HepG2 (cell line): Measurements from ENCODE around the gene BAIAP3. TPM values are rescaled to one million over a fixed set of nuclear protein-coding genes. Genes with fewer than 3 reads are reported as not detected.

Experiments used
- CBX2 ChIP-seq, 2 experiments: fragments of 200-600 bp in 1 of 2; sonication (generic); formaldehyde crosslinking in 1 of 2; IDR thresholded peaks; 2 replicates each; pipeline versions ENCODE4 v1.7.0 to v1.8.1; 2018 to 2022; ENCODE audit warnings: low read depth in 2 of 2, low read length in 1 of 2, mild to moderate bottlenecking in 1 of 2, missing genetic modification reagents in 1 of 2
- CCDC6 ChIP-seq: sonication (generic); formaldehyde crosslinking; IDR thresholded peaks from 2 replicates; pipeline ENCODE4 v1.8.1; 2022; ENCODE audit warnings: mild to moderate bottlenecking, missing genetic modification reagents, moderate library complexity
- CEBPG ChIP-seq: IDR thresholded peaks from 2 replicates; pipeline ENCODE4 v1.6.1; 2016
- CHD2 ChIP-seq: IDR thresholded peaks from 2 replicates; pipeline ENCODE4 v1.6.1; 2011; ENCODE audit warnings: low read depth, low read length, improper control_type of control experiment
- HOXA9 ChIP-seq: sonication (generic); formaldehyde crosslinking; IDR thresholded peaks from 2 replicates; pipeline ENCODE4 v1.8.1; 2022; ENCODE audit warnings: missing genetic modification reagents, mild to moderate bottlenecking, moderate library complexity, borderline replicate concordance
- KLF11 ChIP-seq: IDR thresholded peaks from 2 replicates; pipeline ENCODE4 v1.6.1; 2016; ENCODE audit warnings: missing compliant biosample characterization
- MIER2 ChIP-seq: IDR thresholded peaks from 2 replicates; pipeline ENCODE4 v1.6.1; 2016; ENCODE audit warnings: missing biosample characterization, missing genetic modification reagents
- POLR2AphosphoS2 ChIP-seq: IDR thresholded peaks from 2 replicates; pipeline ENCODE4 v1.6.1; 2011; ENCODE audit warnings: low read depth, low read length, improper control_type of control experiment
- ZNF101 ChIP-seq: sonication (generic); formaldehyde crosslinking; IDR thresholded peaks from 2 replicates; pipeline ENCODE4 v1.4.0; 2020; ENCODE audit warnings: mild to moderate bottlenecking, low read depth, missing genetic modification reagents, borderline replicate concordance
- ZNF382 ChIP-seq: sonication (generic); formaldehyde crosslinking; IDR thresholded peaks from 2 replicates; pipeline ENCODE4 v1.5.0; 2020; ENCODE audit warnings: missing genetic modification reagents, mild to moderate bottlenecking, borderline replicate concordance
- ZNF567 ChIP-seq: sonication (generic); formaldehyde crosslinking; IDR thresholded peaks from 2 replicates; pipeline ENCODE4 v1.8.1; 2023; ENCODE audit warnings: mild to moderate bottlenecking, missing genetic modification reagents, borderline replicate concordance
- ZNF713 ChIP-seq: sonication (generic); formaldehyde crosslinking; IDR thresholded peaks from 2 replicates; pipeline ENCODE4 v1.4.0; 2020; ENCODE audit warnings: mild to moderate bottlenecking, missing genetic modification reagents
- polyA plus RNA-seq, 8 experiments: library from polyadenylated mRNA; depleted of rRNA in 3 of 8; stranded (reverse) in 7 of 8; unstranded in 1 of 8; fragments of >200 nt; fragmentation: Illumina TruSeq in 4 of 8; extraction: Trizol in 4 of 8; gene quantifications; 2 replicates each; pipeline versions ENCODE4 v1.2.1 to v1.2.3, GENCODE V29; 2011 to 2016; ENCODE audit warnings: low read depth in 4 of 8, missing spikeins in 1 of 8, mixed read lengths in 1 of 8; ENCODE audit not compliant: insufficient read depth in 1 of 8
- total RNA-seq, 5 experiments: library from RNA; depleted of rRNA; stranded (reverse); fragments of >200 nt; fragmentation: Illumina TruSeq; extraction: Trizol; gene quantifications; 2 replicates each; pipeline ENCODE4 v1.2.3, GENCODE V29; 2016; ENCODE audit warnings: low read depth in 1 of 5
- TF ChIP-seq, protein P1 (sequence below): sonication (generic); formaldehyde crosslinking; IDR thresholded peaks from 2 replicates; pipeline ENCODE4 v1.8.1; 2023; ENCODE audit warnings: mild to moderate bottlenecking, missing genetic modification reagents, borderline replicate concordance
- TF ChIP-seq, protein P2 (sequence below): sonication (generic); formaldehyde crosslinking; IDR thresholded peaks from 2 replicates; pipeline ENCODE4 v1.8.1; 2023; ENCODE audit warnings: missing genetic modification reagents, inconsistent platforms, borderline replicate concordance
- TF ChIP-seq, protein P3 (sequence below): sonication (generic); formaldehyde crosslinking; IDR thresholded peaks from 2 replicates; pipeline ENCODE4 v1.5.1; 2020; ENCODE audit warnings: mild to moderate bottlenecking, missing genetic modification reagents
- TF ChIP-seq, protein P4 (sequence below): sonication (generic); formaldehyde crosslinking; IDR thresholded peaks from 2 replicates; pipeline ENCODE4 v1.4.0; 2020; ENCODE audit warnings: missing genetic modification reagents
- TF ChIP-seq, protein P5 (sequence below): IDR thresholded peaks from 2 replicates; pipeline ENCODE4 v1.6.1; 2016; ENCODE audit warnings: low read depth, missing genetic modification reagents, missing compliant biosample characterization

The BAIAP3 gene
- total and polyA plus RNA-seq, 2 of the 13 experiments (the other 11 are each of a cell fraction or from before 2014, with no cell fraction given) = 3.2 to 5.7 TPM

DNA sequence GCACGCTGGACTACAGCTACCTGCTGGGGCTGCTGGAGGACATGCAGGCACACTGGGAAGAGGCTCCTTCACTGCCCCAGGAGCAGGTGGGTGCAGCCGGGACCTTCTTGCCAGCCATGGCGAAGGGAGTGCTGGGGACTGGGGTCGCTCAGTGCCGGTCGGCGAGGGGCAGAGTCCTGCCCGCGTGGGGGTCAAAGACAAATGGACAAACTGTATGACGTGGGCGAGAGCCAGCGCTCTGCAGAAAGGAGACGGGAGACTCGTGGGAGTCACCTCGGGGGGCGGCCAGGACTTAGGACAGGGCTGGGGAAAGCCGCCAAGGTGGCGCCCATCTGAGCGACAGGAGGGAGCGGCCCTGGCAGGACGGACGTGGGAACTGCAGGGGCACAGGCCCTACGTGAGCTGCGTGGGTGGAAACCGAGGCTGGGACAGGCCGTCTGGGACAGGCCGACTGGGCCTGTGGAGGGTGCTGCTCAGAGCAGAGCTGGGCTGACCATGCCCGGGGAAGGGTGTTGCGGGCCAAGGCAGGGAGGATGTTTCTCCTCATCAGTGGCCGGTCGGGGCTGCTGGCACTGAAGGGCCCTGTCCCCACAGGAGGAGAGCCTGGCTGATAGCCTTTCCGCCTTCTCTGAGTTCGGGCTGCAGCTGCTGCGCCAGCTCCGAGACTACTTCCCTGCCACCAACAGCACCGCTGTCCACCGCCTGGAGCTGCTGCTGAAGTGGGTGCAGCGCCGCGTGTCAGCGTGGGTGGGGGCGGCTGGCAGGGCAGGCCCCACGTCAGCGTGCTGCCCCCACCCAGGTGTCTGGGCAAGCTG lies 10.2 kb downstream of the BAIAP3 start (continued):
- TF ChIP-seq CCDC6 (CRISPR knock-in tag) (no peak), ZNF101 (CRISPR knock-in tag) (no peak), CBX2 (IDR thresholded peaks at IDR 0.05; ENCODE audit: low read depth, low read length) (no peak), CBX2 (CRISPR knock-in tag; IDR thresholded peaks at IDR 0.05; ENCODE audit: low read depth) (no peak), ZNF382 (CRISPR knock-in tag) (no peak), CEBPG (no peak), POLR2AphosphoS2 (no peak), ZNF567 (CRISPR knock-in tag) (0 out of 2 replicates have a peak, but pooled peaks have one; percentile 41), CHD2 (no peak), HOXA9 (CRISPR knock-in tag) (no peak), ZNF713 (CRISPR knock-in tag) (no peak), MIER2 (CRISPR knock-in tag) (no peak), KLF11 (CRISPR knock-in tag) (no peak)
- TF ChIP-seq, protein P1, sequence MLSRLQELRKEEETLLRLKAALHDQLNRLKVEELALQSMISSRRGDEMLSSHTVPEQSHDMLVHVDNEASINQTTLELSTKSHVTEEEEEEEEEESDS = no peak
- TF ChIP-seq, protein P2, sequence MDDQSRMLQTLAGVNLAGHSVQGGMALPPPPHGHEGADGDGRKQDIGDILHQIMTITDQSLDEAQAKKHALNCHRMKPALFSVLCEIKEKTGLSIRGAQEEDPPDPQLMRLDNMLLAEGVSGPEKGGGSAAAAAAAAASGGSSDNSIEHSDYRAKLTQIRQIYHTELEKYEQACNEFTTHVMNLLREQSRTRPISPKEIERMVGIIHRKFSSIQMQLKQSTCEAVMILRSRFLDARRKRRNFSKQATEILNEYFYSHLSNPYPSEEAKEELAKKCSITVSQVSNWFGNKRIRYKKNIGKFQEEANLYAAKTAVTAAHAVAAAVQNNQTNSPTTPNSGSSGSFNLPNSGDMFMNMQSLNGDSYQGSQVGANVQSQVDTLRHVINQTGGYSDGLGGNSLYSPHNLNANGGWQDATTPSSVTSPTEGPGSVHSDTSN = no peak
- TF ChIP-seq, protein P3, sequence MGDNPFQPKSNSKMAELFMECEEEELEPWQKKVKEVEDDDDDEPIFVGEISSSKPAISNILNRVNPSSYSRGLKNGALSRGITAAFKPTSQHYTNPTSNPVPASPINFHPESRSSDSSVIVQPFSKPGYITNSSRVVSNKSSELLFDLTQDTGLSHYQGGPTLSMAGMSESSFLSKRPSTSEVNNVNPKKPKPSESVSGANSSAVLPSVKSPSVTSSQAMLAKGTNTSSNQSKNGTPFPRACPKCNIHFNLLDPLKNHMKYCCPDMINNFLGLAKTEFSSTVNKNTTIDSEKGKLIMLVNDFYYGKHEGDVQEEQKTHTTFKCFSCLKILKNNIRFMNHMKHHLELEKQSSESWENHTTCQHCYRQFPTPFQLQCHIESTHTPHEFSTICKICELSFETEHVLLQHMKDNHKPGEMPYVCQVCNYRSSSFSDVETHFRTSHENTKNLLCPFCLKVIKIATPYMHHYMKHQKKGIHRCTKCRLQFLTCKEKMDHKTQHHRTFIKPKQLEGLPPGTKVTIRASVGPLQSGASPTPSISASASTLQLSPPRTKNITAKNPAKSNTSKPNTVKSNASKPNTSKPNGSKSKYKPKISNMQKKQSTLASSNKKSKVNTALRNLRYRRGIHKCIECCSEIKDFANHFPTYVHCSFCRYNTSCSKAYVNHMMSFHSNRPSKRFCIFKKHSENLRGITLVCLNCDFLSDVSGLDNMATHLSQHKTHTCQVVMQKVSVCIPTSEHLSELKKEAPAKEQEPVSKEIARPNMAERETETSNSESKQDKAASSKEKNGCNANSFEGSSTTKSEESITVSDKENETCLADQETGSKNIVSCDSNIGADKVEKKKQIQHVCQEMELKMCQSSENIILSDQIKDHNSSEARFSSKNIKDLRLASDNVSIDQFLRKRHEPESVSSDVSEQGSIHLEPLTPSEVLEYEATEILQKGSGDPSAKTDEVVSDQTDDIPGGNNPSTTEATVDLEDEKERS (CRISPR knock-in tag) = no peak
- TF ChIP-seq, protein P4, sequence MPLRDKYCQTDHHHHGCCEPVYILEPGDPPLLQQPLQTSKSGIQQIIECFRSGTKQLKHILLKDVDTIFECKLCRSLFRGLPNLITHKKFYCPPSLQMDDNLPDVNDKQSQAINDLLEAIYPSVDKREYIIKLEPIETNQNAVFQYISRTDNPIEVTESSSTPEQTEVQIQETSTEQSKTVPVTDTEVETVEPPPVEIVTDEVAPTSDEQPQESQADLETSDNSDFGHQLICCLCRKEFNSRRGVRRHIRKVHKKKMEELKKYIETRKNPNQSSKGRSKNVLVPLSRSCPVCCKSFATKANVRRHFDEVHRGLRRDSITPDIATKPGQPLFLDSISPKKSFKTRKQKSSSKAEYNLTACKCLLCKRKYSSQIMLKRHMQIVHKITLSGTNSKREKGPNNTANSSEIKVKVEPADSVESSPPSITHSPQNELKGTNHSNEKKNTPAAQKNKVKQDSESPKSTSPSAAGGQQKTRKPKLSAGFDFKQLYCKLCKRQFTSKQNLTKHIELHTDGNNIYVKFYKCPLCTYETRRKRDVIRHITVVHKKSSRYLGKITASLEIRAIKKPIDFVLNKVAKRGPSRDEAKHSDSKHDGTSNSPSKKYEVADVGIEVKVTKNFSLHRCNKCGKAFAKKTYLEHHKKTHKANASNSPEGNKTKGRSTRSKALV (CRISPR knock-in tag) = no peak
- TF ChIP-seq, protein P5, sequence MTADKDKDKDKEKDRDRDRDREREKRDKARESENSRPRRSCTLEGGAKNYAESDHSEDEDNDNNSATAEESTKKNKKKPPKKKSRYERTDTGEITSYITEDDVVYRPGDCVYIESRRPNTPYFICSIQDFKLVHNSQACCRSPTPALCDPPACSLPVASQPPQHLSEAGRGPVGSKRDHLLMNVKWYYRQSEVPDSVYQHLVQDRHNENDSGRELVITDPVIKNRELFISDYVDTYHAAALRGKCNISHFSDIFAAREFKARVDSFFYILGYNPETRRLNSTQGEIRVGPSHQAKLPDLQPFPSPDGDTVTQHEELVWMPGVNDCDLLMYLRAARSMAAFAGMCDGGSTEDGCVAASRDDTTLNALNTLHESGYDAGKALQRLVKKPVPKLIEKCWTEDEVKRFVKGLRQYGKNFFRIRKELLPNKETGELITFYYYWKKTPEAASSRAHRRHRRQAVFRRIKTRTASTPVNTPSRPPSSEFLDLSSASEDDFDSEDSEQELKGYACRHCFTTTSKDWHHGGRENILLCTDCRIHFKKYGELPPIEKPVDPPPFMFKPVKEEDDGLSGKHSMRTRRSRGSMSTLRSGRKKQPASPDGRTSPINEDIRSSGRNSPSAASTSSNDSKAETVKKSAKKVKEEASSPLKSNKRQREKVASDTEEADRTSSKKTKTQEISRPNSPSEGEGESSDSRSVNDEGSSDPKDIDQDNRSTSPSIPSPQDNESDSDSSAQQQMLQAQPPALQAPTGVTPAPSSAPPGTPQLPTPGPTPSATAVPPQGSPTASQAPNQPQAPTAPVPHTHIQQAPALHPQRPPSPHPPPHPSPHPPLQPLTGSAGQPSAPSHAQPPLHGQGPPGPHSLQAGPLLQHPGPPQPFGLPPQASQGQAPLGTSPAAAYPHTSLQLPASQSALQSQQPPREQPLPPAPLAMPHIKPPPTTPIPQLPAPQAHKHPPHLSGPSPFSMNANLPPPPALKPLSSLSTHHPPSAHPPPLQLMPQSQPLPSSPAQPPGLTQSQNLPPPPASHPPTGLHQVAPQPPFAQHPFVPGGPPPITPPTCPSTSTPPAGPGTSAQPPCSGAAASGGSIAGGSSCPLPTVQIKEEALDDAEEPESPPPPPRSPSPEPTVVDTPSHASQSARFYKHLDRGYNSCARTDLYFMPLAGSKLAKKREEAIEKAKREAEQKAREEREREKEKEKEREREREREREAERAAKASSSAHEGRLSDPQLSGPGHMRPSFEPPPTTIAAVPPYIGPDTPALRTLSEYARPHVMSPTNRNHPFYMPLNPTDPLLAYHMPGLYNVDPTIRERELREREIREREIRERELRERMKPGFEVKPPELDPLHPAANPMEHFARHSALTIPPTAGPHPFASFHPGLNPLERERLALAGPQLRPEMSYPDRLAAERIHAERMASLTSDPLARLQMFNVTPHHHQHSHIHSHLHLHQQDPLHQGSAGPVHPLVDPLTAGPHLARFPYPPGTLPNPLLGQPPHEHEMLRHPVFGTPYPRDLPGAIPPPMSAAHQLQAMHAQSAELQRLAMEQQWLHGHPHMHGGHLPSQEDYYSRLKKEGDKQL (CRISPR knock-in tag) = no peak
